Activated CD4-positive, alpha-beta T cell treated with anti-CD3 and anti-CD28 coated beads for 24 hours (primary cell): ENCODE measurements around the gene EID2B.

Experiments used
- DNase-seq, 2 donors: peaks; one replicate each; pipeline ENCODE4 v3.0.0-alpha.2; 2020; ENCODE audit warnings: low read depth in 2 of 2

EID2B gene

GRCh38 chr19:39533003-39533512 is 406 bp upstream of the EID2B start:
- no peak for DNase-seq

GRCh38 chr19:39531834-39532232 is 819 bp downstream of the EID2B start:
- no peak for DNase-seq

DNA sequence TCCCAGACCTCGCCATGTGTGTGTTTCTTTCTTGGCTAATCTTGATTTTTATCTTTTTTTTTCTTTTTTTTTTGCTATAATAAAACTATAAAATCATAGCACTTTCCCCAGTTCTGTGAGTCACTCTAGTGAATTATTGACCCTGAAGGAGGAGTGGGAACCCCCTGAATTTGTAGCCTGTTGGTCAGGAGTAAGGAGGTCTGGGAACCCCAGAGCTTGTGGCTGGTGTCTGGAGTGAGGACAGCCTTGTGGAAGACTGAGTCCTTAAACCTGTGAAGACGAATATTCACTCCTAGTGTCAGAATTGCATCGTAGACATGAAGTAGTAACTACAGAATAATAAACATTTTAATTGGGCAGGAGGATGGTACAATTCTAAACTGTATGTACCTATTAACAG is 7.4 kb downstream of the EID2B start:
- no peak for DNase-seq

GRCh38 chr19:39524495-39524894 is 8.2 kb downstream of the EID2B start:
- no peak for DNase-seq

GRCh38 chr19:39520541-39521484 is 11.8 kb downstream of the EID2B start:
- DNase-seq: no peak

GRCh38 chr19:39518975-39519374 is 13.7 kb downstream of the EID2B start:
- DNase-seq: no peak

GRCh38 chr19:39518458-39518857 is 14.2 kb downstream of the EID2B start:
- DNase-seq: no peak

- DNase-seq: no peak
Measured at GRCh38 chr19:39517432-39517831, 15.2 kb downstream of the EID2B start.

DNA sequence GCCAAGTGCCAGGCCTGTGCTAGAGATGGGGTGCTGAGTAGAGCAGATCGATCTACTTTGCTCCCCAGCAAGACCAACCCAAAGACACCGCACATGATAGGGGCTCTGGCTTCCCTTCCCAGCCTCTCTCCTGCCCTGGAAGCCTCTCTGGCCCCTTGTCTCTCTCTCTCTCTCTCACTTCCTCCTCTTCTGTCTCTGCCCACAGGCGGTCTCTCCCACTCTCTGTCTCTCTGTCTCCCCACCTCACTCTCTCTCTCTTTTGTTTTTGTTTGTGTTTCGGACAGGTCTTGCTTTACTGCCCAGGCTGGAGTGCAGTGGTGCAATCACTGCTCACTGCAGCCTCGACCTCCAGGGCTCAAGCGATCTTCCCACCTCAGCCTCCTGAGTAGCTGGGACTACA is 16.4 kb downstream of the EID2B start:
- DNase-seq: no peak

- no peak for DNase-seq
Measured at GRCh38 chr19:39515551-39516191, 17.0 kb downstream of the EID2B start.

DNA sequence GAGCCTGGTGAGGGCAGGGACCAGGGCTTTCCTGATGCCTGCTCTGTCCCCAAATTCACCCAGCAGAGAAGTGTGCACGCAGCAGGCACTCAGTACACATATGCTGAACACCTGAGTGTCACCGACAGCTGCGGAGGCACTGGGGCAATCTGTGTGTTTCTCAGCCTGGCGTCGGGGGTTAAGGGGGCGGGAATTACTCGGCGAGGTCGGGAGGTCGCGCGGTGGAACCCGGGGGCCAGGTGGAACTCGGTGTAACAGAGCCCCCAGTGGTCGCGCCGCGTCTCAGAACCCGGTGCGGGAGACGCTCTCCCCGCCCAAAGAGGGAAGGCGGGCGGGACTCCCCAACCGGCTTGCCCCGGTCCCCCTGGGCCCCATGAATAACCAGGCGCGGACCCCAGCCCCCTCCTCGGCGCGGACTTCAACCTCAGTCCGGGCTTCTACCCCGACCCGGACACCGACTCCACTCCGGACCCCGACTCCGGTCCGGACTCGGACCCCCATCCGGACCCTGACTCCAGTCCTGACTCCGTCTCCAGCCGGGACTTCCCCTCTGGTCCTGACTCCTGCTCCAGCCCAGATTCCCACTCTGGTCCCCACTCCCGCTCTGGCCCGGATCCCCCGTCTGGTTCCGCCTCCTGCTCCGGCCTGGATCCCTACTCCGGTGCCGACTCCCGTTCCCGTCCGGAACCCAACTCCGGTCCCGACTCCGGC is 17.7 kb downstream of the EID2B start, which contains the start of gene SELENOV:
TSS of gene SELENOV (plus strand) at position 300 of the 711 bp plus-strand sequence. CDS start at position 374, 74 bp downstream.
- DNase-seq: no peak

GRCh38 chr19:39512988-39513387 is 19.7 kb downstream of the EID2B start:
- DNase-seq: no peak

DNA sequence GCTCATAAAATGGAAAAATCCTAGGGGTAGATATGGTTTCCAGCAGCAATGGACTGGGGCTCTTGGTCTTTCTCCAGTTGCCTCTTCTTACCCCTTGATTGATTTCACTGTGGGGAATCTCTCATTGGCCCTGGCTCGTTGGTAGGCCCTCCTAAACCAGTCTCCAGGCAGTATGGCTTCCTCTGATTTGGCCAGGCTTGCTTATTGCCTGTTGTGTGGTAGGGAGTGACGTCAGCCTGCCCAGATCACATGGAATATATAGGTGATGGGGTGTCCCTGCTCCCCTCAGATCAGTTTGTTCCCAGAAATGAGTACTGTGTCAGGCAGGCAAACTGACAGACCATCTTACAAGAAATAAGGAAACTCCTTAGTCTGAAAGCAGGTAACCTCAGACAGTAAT is 23.4 kb downstream of the EID2B start:
- no peak for DNase-seq

- DNase-seq: no peak
Measured at GRCh38 chr19:39508629-39509028, 24.0 kb downstream of the EID2B start.

DNA sequence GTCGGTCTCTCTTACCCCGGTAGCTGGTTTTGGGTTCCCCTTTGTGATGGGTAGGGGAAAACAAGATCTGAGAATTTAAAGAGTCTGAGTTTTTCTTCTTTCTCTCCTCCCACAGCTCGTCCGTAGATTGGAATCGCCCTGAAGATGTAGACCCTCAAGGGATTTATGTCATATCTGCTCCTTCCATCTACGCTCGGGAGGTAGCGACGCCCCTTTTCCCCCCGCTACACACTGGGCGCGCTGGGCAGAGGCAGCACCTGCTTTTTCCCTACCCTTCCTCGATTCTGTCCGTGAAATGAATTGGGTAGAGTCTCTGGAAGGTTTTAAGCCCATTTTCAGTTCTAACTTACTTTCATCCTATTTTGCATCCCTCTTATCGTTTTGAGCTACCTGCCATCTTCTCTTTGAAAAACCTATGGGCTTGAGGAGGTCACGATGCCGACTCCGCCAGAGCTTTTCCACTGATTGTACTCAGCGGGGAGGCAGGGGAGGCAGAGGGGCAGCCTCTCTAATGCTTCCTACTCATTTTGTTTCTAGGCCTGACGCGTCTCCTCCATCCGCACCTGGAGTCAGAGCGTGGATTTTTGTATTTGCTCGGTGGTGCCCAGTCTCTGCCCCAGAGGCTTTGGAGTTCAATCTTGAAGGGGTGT is 24.8 kb downstream of the EID2B start:
- no peak for DNase-seq

DNA sequence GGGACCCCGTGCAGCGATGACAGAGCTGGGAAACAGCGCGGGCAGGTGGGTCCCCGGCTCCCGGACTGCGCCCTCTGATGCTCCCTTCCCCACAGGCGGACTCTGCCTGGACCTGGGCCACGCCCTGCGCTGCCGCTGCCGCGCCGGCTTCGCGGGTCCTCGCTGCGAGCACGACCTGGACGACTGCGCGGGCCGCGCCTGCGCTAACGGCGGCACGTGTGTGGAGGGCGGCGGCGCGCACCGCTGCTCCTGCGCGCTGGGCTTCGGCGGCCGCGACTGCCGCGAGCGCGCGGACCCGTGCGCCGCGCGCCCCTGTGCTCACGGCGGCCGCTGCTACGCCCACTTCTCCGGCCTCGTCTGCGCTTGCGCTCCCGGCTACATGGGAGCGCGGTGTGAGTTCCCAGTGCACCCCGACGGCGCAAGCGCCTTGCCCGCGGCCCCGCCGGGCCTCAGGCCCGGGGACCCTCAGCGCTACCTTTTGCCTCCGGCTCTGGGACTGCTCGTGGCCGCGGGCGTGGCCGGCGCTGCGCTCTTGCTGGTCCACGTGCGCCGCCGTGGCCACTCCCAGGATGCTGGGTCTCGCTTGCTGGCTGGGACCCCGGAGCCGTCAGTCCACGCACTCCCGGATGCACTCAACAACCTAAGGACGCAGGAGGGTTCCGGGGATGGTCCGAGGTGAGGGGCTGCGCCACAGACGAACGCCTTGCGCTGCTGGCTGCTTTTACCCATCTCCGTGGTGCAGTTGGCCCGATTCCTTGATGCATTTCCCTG is 25.5 kb downstream of the EID2B start:
- peak; percentile 38 to 47 for DNase-seq

GRCh38 chr19:39506598-39506943 is 26.1 kb downstream of the EID2B start:
- DNase-seq: no peak

- peak; percentile 63 to 71 for DNase-seq
Measured at GRCh38 chr19:39502640-39503417, 29.8 kb downstream of the EID2B start.

GRCh38 chr19:39501340-39501739 is 31.3 kb downstream of the EID2B start:
- no peak for DNase-seq

DNA sequence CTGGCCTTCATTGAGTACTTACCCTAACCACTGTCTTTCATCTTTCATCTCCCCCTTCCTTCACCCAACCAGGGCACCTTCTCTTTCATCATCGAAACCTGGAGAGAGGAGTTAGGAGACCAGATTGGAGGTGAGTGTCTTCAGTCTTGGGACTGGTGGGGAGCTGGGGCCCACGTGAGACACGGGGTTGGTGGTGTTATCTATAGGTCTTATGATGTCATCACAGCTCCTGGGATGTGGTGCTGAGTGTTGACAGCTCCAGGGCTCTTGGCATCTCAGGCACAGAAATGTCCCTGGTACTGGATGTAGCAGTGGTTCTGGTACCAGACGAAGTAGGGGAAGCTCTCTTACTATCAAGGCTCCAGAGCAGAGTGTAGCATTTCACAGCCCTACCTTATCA is 32.1 kb downstream of the EID2B start:
- DNase-seq: no peak
